HL-60/S4 treated with phorbol 12-myristate 13-acetate at 8.2 ng/mL for 4 days and 3 days (cell line): ENCODE results near the gene OTUD1.

Experiments
- in situ Hi-C: fragments of 300-500 bp; cut with MboI; formaldehyde crosslinking; loops from 2 replicates; pipeline ENCODE4 v1.15.0; 2022; ENCODE audit warnings: low sequenced_read_pairs

OTUD1 gene

GRCh38 chr10:23467012-23467411, 28.1 kb downstream of the OTUD1 start:
- in situ Hi-C loops = no loop called here

- in situ Hi-C loops = no loop called here
Measured at GRCh38 chr10:23467548-23467947, 28.7 kb downstream of the OTUD1 start.

GRCh38 chr10:23469596-23470237, 30.8 kb downstream of the OTUD1 start:
- in situ Hi-C loops = no loop called here

GRCh38 chr10:23472181-23472580, 33.3 kb downstream of the OTUD1 start:
- in situ Hi-C loops = no loop called here

GRCh38 chr10:23474081-23474480, 35.2 kb downstream of the OTUD1 start:
- in situ Hi-C loops = no loop called here

- in situ Hi-C loops = no loop called here
Measured at GRCh38 chr10:23474626-23475025, 35.8 kb downstream of the OTUD1 start.

- in situ Hi-C loops = no loop called here
Measured at GRCh38 chr10:23478570-23478969, 39.7 kb downstream of the OTUD1 start.

GRCh38 chr10:23479798-23480473, 41.1 kb downstream of the OTUD1 start:
- in situ Hi-C loops = no loop called here

- in situ Hi-C loops = no loop called here
Measured at GRCh38 chr10:23481363-23481961, 42.6 kb downstream of the OTUD1 start.

- in situ Hi-C loops = no loop called here
Measured at GRCh38 chr10:23490115-23490514, 51.2 kb downstream of the OTUD1 start.
